Measurements from ENCODE around the gene CUL1.

CUL1 gene

DNA sequence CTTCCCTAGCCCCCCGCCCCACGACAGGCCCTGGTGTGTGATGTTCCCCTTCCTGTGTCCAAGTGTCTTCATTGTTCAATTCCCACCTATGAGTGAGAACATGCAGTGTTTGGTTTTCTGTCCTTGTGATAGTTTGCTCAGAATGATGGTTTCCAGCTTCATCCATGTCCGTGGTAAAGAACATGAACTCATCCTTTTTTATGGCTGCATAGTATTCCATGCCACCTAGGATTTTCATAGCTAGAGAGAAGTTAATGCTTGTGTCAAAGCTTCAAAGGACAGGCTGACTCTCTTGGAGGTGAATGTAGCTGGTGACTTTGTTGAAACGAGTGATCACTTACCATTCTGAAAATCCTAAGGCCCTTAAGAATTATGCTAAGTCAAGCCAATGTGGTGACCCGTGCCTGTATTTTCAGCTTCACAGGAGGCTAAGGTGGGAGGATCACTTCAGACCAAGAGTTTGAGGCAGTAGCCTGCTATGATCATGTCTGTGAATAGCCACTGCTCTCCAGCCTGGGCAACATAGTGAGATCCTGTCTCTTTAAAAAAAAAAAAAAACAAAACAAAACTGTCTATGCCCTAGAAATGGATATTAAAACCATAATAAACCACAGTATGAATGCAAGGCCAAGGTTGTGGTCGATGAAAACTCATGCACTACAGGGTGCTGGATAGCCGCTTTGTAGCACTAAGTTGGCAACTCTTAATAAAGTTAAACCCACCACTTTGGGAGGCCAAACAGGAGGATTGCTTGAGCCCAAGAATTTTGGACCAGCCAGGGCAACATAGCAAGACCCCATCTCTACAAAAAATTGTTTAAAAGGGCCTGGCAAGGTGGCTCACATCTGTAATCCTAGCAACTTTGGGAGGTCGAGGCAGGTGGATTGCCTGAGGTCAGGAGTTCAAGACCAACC lies 52.0 kb downstream of the CUL1 start:
- in situ Hi-C loops (cut with MboI; ENCODE audit: low sequenced_read_pairs): no loop called here

DNA sequence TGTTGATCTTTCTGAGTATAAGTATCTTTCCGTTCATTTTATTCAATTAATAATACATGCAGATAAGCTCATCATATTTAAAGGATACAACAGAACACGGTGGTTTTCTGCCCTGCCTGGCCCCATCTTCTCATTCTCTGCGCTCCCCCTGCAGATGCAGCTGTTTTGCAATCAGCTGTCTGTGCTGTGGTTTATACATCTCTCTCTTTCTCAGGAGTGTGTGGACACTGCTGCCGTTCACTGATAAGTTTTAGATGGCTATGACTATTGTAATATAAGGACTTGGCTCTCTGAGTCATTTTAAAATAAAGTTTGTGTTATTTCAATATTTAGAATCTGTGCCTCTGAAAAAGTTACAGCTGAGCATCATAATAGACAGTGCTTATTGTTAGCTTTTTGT lies 54.5 kb downstream of the CUL1 start:
- in situ Hi-C loops (cut with MboI; ENCODE audit: low sequenced_read_pairs): no loop called here

DNA sequence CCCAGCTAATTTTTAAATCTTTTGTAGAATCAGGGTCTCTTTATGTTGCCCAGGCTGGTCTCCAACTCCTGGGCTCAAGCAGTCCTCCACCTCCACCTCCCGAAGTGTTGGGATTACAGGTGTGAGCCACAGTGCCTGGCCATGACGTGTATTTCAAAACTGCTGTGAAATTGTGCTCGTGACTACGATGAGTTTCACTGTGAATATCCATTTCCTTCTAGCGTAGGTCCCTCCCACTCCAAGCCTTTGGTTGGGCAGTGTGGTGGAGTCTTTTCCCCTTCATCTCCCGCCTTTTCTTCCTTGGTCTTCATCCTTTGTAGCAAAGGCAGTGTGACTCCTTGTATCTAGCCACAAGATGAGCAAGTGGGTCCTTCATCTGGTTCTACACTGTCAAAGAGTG lies 56.2 kb downstream of the CUL1 start:
- in situ Hi-C loops (cut with MboI; ENCODE audit: low sequenced_read_pairs): no loop called here

DNA sequence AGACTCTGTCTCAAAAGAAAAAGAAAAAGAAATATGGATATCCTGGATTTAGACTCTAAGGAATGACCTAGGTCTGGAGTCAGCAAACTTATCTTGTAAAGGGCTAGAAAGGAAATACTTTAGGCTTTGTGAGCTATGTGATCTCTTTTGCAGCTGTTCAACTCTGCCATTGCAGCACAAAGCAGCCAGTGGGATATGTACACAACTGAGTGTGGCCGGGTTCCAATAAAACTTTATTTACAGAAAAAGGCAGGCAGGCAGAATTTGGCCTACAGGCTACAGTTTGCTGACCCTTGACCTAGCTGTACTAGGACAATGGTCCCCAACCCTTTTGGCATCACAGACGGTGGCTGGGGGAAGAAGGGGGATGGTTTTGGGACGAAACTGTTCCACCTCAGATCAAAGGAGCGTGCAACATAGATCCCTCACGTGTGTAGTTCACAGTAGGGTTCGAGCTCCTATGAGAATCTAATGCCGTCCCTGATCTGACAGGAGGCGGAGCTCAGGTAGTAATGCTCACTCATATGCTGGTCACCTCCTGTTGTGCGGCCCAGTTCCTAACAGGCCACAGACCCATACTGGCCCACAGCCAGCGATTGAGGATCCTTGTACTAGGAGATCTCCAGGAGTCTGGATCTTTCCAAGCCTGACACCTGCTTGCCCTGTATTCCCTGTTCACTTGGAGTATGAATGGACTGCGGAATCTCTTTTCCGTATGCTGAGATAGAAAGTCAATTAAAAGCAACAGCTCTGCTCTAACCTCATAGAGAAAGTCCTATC lies 63.0 kb downstream of the CUL1 start:
- in situ Hi-C loops (cut with MboI; ENCODE audit: low sequenced_read_pairs): no loop called here

DNA sequence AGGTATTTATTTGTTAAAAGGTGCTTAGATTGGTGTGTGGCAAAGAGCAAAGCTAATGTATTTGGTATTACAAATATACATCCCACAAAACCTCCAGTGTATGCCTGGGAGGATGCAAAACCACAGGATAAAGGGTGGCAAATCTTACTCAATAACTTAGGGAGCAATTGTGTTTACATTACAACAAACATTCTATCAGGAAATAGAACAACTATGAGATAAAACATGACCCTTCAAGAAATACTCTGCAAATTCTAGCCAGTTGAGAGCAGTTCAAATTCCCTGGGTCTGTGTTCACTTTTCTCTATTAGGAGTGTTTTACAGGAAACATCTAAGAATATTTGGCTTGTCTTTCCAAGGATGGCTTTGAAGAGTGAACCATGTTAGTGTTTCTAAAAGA lies 64.9 kb downstream of the CUL1 start:
- in situ Hi-C loops (cut with MboI; ENCODE audit: low sequenced_read_pairs): no loop called here

DNA sequence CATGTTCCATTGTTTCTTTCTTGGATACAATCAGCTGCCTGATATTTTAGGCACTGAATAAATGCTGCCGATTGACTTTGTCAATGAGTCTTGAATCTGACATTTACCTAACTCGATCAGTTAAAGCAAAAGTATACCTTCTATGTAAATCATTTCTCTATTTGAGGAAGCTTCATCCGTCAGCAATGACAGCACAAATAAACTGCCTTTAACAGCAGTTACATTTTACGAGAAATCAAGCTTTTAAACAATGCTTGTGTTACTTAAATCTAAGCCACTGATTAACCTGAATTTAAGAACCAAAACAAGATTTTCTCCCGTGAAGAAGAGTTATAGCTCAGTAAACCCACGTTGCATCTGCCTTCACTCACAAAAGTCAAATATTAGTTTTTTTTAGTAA lies 71.3 kb downstream of the CUL1 start:
- in situ Hi-C loops (cut with MboI; ENCODE audit: low sequenced_read_pairs): no loop called here

DNA sequence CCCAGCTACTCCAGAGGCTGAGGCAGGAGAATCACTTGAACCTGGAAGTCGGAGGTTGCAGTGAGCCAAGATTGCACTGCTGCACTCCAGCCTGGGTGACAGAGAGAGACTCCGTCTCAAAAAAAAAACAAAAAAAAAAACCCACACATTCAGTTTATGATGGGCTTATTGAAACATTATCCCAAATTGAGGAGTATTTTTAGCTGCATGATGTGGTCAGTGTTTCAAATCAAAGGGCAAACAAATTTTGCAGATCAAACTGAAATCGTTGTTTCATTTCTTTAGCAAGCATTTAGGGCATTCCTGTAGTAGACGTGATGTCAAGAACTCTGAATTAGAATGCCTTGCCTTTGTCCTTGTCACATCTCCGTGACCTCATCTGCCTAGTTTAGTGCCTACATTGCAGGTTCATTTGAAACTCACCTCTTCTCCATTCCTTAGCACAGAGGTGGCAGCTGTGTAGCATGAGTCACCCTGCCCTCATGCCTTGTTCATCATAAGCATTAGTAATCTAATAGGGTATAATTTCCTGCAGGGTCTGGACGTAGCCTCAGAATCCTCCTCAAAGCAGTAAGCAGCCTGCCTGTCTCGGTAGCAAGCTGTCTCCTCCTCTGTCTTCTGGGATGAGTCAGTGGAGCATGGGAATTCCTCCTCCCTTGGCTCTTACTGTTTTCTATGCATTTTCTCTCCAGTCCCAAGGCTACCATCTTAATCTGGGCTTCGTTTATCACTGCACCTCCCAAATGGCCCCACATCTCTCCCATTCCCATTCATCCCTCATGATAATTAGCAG lies 73.8 kb downstream of the CUL1 start:
- in situ Hi-C loops (cut with MboI; ENCODE audit: low sequenced_read_pairs): no loop called here

DNA sequence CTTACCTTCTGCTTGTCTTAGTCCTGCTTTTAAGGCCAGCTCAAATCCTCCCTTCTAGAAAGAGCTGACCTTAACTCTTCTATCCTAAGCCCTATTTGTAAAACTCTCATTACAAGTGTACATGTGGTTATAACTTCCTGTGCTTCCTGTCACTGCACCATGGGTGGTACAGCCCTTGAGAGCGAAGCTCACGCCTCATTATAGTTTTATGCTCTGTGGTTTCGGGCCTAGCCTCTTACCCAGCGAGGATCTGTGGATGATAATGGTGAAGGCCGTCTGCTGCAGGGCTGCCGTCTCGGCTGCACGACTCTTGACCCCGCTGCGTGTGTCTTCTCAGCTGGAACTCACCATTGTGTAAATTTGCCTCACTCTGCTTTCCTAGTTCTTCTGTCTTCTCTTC lies 74.6 kb downstream of the CUL1 start:
- in situ Hi-C loops (cut with MboI; ENCODE audit: low sequenced_read_pairs): no loop called here

DNA sequence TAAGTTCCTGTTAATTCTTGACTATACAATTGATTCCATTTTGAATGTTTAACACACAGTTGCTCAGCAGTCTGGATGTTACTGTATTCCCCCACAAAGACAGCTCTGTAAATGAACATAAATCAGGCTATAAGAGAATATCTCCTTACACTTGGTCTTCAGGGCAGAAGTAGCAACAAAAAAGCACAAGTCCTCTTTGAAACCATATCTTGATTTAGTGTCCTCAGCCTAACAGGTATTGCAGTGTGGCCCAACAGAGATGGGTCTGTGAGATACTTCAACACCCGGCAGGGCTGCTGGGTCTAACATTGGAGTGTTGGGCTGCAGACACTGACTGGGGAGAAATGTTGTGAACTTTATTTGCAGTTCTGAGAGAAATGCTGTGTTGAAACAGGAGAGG lies 75.8 kb downstream of the CUL1 start:
- in situ Hi-C loops (cut with MboI; ENCODE audit: low sequenced_read_pairs): no loop called here

DNA sequence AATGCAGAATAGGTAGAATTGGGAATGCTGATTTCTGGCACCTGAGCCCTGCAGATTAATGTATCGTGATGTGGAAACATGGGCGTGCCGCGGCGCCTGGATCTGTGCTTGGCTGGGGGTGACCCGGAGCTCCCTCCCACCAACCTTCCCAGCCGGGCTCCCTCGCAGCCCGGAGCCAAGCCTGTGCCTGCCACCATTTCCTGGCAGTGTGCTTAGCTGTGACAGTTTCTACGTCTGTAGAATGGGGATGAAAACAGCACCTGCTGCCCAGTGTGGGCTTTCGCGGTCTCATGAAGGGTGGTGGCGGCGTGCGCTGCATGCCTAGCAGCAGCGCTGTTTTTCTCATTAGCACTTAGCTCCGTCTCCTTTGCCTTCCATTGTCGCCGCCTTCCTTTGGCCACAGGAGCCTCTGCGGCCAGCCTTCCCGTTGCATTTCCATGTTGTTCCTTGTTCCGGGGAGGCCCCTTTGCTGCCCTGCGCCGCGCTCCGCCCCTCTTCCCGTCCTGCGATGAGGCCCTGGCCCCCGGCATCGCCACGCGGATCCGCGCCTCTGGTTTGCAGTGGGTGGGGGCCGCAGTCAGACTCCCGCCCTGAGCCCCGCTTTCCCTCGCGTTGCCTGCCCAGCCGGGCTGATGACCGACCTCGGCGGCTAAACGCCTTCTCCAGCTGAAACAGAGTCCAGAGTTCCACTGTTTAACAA lies 84.2 kb downstream of the CUL1 start:
- in situ Hi-C loops (cut with MboI; ENCODE audit: low sequenced_read_pairs): no loop called here

DNA sequence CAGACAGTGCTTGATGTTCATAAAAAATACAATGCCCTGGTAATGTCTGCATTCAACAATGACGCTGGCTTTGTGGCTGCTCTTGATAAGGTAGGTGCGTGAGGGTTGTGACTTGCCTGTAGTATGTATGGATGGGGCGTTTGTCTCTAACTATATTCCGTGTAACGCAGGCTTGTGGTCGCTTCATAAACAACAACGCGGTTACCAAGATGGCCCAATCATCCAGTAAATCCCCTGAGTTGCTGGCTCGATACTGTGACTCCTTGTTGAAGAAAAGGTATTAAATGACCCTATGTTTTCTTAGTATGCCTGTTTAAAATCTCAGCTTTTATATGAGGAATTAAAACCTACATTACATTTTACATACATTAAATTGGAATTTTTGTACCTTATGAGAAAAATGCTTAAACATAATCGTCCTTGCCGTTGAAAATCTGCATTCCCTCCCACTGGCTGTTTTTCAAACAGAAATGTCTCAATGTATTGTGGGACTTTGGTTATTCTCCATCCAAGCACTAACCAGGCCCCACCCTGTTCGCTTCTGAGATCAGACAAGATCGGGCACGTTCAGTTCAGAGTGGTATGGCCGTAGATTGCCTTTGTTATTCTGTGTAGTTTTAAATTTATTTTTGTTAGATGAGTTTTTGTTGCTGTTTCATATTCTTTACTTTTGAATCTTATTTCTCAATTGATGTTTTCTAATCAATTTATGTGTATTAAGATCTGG lies 85.3 kb downstream of the CUL1 start:
- in situ Hi-C loops (cut with MboI; ENCODE audit: low sequenced_read_pairs): no loop called here

DNA sequence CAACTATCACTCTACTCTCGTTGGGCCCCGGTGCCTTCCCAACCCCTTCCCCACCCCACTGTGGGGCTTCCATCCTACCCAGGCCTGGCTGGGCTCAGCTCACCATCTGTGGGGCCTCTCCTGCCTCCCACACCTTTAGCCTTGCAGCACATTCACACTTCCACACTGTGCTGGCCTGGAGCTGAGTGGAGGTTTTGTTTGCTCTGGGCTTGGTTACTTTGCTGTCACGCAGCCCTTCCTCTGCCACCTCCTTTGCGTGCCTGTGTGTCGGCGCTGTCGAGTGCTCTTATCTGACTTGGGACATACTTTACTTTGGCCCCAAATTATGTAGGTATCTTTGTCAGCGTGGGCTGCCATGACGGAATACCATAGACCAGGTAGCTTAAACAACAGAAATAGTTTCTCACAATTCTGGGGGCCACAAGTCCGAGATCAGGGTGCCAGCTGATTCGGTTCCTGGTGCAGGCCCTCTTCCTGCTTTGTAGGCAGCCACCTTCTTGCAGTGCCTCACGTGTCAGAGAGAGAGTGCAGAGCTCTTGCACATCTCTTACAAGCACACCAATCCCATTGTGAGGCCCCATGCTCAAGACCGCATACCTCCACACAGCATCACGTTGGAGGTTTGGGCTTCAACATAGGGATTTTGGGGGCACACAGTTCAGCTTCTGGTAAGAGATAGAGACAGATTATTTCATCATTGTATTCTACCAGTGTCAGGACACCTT lies 89.0 kb downstream of the CUL1 start:
- in situ Hi-C loops (cut with MboI; ENCODE audit: low sequenced_read_pairs): no loop called here

DNA sequence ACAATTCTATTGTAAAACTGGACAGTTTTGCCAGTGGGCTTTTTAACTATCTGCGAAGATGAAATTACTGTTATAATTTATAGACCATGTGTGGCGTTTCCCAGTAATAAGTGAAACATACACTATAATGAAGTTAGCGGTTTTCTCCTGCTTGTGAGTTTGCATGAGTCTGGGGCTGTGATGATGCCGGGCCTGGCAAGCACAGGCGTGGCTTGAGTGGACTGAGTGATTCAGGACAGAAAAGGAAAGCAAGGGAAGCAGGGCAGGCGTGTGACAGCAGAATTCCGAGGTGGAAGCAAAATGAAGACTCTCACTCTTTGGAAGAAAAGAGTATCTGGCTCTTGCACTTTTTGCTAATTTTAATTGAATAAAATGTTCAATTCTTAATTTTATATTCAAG lies 90.5 kb downstream of the CUL1 start:
- in situ Hi-C loops (cut with MboI; ENCODE audit: low sequenced_read_pairs): no loop called here

DNA sequence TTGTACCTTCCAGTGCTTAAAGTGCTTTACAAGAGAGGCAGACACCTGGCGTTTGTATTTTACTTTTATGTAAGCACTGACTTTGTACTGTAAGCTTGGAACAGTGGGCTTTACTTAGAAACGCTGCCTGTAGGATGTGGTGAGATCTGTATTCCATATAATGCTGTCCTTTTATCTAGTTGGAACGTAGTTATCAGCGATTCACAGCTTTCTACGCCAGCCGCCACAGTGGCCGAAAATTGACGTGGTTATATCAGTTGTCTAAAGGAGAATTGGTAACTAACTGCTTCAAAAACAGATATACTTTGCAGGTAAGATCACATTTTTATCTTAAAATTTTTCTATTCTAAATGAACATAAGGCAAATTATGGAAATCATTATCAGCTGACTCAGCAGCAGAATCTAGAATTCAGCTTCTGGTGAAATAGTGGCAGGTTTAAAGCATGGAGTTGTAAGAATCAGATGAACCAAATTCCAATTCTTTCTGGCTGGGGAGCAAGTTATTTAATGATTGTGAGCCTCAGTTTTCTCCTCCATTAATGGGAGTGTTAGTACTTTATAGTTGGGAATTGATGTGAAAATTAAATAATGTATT lies 91.5 kb downstream of the CUL1 start:
- in situ Hi-C loops (cut with MboI; ENCODE audit: low sequenced_read_pairs): no loop called here

DNA sequence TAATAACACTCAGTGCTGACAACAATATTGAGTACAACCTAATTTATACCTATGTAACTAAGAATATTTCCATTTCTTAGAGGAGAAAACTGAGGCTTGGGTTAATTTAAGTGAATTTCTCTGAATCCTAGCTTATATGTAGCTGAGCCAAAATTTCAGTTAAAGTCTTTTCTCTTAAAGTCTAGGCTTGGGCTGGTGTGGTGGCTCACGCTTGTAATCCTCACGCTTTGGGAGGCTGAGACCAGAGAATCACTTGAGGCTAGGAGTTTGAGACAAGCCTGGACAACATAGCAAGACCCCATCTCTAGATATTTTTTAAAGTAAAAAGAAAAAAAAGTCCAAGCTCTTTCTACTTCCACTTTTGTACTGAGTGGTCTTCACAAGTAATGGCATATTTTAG lies 92.1 kb downstream of the CUL1 start:
- in situ Hi-C loops (cut with MboI; ENCODE audit: low sequenced_read_pairs): no loop called here

DNA sequence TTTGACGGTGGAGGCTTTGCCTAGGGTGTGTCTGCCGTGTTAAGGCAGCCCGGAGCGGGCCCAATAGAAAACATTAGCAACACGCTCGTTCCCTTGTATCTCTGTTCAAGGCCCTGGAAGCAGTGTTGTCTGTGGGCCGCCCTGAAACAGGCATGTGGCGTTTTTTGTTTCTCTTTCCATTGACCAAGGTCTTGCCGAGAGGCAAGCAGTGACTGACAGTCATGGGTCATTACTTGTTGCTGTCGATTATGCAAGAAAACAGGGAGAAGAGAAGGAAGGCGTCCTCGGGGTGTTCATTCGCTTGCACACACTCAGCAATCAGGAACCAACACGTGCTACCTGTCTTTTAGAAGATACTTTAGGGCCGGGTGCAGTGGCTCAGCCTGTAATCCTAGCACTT lies 92.8 kb downstream of the CUL1 start:
- in situ Hi-C loops (cut with MboI; ENCODE audit: low sequenced_read_pairs): no loop called here

DNA sequence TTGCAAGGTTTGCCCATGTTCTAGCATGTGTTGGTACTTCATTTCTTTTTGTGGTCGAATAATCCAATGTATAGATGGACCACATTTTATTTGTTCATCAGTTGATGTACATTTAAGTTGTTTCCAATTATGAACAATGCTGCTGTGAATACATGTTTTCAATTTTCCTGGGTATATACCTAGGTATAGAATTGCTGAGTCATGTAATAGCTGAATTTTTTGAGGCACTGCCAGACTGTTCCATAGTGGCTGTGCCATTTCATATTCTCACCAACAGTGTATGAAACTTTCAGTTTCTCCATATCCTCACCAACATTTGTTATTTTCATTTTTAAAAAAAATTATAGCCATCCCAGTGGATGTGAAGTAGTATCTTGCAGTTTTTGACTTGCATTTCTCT lies 94.9 kb downstream of the CUL1 start:
- in situ Hi-C loops (cut with MboI; ENCODE audit: low sequenced_read_pairs): no loop called here

DNA sequence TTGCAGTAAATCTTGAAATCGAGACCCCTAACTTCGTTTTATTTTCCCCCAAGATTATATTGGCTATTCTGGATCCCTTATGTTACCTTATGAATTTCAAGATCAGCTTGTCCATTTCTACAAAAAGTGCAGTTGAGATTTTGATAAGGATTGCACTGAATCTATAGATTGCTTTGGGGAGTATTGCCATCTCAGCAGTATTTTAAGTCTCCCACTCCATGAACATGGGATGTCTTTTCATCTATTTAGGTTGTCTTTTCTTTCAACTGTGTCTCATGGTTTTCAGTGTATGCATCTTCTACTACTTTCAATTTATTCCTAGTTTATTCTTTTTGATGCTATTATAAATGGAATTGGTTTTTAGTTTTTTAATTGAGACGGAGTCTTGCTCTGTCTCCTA lies 95.8 kb downstream of the CUL1 start:
- in situ Hi-C loops (cut with MboI; ENCODE audit: low sequenced_read_pairs): no loop called here

DNA sequence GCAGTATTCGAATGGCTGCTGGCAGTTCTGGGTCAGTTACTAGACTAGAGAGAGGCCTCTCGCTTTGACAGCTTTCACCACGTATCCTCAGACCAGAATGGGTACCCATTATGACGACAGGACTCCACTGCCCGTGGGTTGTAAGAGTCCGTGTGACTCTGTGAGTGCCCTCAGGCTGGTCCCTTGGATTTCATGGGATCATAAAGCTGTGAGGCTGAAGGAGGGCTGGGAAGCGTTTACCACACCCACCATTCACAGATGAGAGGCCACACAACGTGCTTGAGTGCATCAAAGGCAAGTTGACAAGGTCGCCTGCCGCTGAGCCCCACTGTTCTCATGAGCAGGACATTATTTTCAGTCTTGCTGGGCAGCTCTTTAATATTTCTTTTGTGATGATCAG lies 98.1 kb downstream of the CUL1 start:
- in situ Hi-C loops (cut with MboI; ENCODE audit: low sequenced_read_pairs): no loop called here

All from hTERT RPE-1 (cell line).